Colon (tissue), 2 donors: ENCODE measurements around the gene HOMER3.

Experiments used
- FAIRE-seq: peaks from 2 replicates; lab custom pipeline; 2012; peaks lifted over from hg19 to GRCh38; lab: Jason Lieb, UNC
- donor health status: control.
- donor health status: control.

HOMER3 gene

DNA sequence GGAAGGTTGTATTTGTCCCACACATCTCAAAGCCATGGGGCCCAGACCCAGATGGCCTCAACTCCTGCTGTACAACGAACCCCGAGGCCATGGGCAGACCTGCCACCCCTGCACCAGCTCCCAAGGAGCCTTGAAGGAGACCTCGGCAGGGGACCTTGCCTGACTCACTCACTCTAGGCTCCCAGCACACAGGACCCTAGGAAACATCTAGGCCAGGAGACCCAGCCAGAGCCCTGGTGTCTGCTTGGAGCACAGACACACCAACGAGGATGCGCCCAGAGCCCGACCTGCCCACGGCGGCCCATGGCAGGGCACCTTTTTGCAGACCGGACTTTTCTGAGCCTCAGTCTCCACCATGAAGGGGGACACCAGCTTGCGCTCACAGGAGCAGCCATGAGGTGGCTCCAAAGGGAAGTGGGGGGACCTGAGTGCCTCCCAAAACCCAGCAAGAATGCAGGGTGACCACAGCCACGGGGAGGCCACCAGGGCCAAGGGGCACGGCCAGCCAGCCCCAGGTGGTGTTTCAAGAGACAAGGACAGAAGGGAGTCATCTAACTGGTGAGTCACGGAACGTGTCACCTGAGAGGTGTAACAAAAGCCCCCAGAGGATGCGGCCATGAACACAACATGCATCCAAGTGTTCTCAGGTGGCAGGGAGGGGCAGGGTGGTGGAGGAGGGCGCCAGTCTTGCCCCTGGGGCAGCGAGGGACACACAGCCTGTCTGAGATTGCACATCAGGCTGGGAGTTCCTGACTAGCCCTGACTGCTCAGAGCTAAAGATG, 40.1 kb downstream of the HOMER3 start:
- no peak for FAIRE-seq

DNA sequence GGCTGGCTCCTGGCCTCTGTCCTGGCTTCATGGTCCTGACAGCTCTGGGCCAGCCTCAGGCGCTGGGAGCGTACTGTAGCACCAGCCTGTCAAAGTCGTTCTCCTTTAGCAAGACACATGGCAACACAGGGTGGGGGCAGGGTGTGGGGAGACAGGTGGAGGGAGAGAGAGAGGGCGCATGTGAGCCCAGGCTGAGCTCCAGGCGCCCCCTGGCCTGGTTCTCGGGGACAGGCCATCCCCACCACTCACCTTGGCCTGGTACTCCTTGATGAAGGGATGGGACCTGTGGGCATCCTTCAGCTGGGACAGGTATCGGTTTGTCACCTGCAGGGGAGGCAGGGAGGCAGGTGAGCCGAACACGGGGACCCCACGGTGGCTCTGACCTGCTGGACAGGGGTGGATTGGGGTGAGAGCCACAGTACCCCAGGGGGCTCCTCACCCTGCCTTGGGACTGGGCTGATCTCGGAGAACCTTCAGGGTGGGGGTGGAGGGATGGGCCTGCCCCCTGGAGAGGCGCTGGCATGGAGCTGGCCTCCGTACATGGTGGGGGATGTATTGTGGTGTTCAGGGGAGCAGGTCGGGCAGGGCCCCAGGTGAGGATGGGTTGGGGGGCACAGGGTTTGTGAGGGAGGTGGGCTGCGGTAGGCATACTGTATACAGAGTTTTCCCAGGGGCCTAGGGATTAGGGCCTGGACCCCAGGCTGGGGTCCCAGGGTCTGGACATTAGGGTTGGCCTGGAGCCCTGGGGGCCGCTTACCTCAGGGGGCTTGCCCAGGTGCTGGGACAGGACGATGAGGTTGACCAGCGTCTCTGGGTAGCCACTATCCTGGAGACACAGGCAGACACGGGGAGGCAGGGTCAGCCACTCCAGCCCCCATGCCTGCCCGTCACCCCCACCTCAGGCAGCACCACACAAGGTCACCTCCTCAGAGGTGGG, 41.1 kb downstream of the HOMER3 start:
- FAIRE-seq: no peak

DNA sequence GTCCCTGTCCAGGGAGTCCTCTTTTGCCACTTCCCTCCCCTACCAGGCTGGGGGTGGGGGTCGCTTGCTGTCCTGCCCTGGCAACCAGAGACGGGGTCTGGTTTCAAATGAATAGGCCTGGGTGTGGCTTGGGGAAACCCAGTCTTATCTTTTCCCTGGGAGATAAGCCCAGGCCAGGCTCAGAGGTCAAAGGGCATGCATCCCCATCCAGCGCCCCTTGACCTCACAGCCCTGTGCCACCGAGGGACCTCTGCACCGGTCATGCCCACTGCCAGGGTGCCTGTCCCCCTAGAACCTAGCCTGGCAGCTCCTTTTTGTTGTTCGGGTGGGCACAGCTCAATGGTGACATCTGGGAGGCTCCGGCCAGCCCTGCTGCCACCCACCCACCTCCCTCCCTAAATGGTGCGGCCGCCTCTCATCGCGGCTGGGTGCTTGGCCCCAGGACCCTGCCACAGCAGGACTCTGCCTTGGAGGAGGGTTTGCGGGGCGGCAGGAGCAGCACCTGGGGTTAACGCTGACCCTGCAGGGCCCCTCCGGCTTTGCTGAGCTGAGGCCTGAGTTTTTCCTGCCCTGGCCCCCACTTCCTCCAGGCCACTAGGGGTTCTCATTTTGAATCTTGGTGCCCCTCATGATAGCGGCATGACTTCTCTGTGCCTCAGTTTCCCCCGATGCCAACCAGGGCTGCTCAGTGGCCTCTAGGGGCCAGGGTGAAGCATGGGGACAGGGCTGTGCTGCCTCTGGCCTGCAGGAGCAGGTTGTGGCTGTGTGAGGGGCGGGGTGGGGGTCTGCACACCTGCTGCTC, 42.2 kb downstream of the HOMER3 start:
- FAIRE-seq: no peak

DNA sequence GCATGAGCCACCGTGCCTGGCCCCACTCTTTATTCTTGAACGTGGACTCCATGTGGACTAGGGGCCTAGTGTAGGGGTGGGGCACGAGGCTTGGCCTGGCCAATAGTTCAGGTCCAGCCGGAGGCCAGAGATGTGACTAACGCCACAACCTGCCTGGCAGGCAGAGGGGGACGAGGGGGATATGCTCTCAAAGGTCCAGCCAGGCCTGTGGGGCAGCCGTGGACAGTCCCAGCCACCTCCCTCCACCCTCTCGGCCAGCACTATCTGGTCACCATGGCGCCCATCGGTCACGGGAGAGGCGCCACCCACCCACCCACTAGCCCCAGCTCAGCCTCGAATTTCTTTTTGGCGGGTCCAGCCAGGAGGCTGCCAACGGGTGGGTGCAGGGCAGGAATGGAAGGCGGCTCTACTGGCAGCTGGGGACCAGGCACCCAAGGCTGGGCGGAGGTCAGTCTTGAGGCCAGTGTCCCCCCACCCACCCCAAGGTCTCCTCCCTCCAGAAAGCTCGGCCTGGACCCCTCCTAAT, 42.9 kb downstream of the HOMER3 start:
- FAIRE-seq: no peak

DNA sequence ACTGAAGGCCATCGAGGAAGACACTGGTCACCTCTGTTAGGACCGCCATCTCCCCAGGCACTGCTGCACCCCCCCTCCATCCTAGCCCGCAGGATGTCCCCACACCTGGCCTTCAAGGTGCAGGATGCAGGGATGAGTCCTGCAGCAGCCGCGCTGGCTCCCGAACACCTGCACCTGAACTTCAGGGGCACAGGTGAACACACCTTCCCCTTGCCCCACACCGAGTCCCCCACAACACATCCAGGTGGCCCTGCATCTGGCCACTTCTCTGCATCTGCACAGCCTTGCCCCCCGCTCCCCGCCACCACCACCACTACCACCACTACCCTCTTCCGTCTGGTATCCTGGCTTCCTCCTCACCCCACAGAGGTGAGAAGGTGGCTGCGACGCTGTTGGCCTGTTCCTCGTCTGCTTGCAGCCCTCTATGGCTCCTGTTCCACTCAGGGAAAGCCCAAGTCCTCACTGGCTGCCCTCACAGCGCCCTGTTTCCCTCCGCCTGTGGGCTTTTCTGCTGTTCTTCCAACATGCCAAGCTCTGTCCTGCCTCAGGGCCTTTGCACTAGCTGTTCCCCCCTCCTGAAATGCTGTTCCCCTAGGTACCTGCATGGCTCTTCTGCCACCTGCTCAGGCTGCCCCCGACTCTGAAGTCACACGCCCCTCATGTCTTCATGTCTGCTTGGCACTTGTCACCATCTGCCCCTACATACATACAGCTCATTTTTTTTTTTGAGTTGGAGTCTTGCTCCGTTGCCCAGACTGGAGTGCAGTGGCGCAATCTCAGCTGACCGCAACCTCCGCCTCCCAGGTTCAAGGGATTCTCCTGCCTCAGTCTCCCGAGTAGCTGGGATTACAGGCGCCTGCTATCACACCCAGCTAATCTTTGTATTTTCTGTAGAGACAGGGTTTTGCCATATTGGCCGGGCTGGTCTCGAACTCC, 43.7 kb downstream of the HOMER3 start:
- no peak for FAIRE-seq

DNA sequence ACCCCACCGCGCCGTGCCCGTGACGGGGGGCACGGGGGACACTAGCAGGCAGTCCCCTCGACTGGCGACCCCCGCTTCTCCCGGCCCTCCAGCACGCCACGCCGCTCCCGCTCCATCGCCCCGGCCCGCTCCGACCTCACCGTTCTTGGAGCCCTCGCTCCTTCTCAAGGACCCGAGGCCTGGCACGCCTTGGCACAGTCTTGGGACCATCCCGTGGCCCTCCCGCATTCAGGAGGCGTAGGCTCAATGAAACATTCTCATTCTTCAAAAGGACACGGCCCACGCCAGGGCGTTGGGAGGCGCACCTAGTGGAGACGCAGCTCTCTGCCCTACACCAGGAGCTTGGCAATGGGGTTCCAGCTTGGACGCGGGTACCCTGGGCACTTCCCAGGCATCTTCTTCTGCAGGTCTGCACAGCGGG, 44.6 kb downstream of the HOMER3 start:
- no peak for FAIRE-seq

DNA sequence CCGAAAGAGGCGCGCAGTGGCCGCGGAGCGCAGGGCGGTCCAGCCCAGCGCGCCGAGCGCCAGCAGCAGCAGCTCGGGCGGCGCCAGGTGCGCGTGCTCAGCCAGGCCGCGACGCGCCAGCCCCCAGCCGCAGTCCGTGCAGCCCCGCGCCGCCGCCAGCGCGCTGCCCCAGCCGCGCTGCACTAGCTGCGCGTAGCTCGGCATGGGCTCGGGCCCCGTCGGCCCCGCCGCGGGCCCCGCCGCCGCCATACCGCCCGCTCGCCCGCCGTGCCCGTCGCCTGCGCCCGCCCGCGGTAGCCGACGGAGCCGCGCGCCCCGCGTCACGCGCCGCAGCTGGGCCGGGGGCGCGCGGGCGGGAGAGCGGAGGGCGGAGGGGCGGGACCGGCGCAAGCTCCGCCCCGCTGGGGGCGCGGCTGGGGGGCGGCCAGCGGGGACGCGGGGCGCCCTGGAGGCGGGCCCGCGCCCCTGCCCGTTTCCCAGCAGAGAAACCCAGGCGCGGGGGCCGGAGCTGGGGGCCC, 45.1 kb downstream of the HOMER3 start, which contains the start of gene CERS1:
CERS1 (minus strand) TSS at position 335 of the 518 bp plus-strand sequence; CDS start at position 249, 86 bp downstream.
- no peak for FAIRE-seq

DNA sequence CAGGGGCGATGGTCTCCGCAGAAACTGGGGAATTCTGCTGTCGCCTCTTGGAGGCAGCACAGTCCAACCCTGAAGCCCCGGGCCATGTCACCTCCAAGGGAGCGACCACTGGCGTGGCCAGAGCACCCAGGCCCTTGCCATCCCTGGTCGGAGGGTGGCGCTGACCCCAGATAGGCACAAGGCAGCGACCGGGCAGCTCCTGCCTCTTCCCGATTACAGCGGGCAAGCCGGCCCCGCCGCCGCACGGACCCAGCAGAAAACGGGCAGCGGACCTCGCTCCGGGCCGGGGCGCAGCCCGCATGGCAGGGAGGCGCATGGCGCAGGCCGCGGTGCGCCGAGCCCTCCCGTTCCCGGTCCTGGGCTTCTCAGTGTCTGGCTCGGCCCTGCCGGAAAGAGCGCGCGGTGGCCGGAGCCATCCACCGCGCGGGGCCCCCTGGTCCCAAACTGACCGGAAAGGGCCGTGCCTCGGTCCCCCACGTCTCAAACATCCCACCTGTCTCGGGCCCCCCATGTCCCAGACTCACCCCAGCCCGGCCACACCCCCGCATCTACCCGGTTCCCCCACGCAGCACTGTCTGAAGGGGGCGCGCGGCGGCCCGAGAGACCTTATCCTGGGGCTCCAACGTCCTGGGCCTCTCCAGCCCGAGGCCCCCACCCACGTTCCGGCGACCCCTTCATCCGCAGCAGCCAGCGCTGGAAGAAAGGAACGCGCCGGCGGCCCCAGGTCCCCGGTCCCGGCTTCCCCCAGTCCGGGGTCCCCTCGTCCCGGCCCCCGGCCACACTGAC, 45.8 kb downstream of the HOMER3 start:
- no peak for FAIRE-seq

DNA sequence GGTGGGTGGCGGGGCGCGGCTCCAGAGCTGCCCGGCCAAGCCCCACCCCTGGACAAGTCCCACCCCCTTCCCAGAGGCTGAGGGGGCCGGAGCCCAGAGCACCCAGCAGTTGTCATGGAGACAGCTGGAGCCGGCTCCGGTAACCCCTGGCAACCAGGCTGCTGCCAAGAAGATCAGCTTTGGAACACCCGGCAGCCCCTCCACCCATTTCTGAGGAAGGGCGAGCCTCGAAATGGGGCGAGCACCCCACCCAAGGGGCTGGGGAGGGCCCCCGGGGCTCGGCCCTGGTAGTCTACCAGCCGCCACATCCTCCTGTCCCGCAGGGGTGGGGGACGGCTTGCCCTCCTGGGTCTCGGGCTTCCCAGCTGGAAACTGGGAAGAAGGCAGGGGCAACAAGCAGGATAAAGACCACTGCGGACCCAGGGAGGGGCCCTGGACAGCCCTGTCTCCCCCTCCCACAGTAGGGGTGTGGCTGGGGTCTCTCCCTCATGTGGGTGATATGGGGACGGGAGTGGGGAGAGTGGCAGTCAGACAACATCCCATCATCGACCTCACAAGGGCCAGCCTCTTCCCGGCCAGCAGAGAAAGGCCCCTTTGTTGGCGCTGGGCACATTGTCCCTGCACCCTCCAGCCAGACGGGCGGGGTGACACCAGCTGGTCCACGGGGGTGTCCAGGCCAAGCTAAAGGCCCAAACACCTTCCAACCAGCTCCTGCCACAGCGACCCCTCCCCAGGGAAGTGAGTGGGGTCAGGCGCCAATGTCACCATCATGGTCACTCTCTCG, 46.6 kb downstream of the HOMER3 start:
- no peak for FAIRE-seq

DNA sequence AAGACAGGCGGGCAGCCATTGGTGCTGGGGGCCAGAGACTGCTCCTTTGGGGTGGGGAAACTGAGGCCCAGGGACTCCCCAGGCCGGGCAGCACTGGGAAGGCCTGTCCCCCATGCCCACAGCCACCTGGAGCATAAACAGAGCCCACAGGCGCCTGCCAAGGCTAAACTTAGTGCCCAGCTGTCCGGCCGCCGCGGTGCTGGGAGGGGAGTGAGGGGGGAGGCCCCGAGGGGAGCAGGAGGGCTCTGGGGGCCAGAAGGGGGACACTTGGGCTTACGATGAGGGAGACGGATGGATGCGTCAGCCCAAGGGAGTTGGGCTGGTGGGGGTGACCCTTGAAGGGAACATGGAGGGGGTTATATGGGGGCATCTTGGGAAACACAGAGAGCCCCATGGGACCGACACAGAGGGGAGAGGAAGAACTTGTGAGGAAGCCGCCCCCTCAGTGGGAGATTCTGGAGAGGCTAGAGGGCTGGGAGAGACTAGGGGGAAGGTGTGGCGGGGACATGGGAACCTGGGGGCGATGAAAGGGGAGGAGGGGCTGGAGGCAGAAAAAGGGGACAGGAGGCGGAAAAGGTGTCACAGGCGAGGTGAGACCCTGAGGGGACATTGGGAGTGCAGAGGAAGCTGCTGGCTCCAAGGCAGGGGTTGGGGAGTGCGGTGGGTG, 47.3 kb downstream of the HOMER3 start:
- no peak for FAIRE-seq

DNA sequence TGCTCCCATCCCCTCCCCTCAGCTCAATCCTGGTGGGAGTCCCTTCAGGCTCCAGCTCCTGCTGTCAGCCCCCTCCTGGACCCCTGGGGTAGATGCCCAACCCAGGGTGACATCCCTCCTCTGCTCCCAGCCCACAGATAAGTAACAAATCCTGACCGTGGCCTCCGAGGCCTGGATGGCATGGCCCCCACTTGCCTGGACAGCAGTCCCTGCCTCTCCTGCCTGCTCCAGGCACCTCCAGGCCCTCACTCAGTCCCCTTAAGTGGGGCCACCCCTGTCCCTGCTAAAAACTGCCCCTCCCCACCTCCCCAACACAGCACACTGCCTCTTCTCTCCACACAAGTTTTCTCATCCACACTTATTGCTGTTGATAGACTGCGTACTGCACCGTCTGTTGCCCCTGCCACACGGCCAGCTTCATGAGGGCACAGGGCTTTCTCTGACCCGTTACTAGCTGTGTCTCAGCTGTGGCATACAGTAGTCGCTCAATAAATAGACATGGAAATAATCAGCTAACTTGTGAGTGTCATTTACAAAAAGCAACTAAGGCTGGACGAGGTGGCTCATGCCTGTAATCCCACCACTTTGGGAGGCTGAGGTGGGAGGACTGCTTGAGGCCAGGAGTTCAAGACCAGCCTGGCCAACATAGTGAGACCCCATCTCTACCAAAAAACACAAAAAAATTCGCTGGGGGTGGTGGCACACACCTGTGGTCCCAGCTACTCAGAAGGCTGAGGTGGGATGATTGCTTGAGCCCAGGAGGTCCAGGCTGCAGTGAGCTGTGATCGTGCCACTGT, 50.9 kb downstream of the HOMER3 start:
- FAIRE-seq: no peak

DNA sequence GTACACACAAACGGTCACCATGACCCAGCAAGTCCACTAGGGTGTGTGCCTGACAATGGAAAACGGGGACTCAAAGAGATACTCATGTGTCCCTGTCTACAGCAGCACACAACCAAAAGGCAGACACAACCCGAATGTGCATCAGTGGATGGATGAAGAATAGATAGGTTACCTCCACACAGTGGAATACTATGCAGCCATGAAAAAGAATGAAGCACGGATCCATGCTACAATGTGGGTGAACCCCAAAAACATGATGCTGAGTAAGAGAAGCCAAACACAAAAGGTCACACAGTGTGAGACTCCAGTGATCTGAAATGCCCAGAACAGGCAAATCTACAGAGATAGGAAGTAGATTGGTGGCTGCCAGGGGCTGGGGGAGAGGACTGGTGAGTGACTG, 54.0 kb downstream of the HOMER3 start:
- FAIRE-seq: no peak

DNA sequence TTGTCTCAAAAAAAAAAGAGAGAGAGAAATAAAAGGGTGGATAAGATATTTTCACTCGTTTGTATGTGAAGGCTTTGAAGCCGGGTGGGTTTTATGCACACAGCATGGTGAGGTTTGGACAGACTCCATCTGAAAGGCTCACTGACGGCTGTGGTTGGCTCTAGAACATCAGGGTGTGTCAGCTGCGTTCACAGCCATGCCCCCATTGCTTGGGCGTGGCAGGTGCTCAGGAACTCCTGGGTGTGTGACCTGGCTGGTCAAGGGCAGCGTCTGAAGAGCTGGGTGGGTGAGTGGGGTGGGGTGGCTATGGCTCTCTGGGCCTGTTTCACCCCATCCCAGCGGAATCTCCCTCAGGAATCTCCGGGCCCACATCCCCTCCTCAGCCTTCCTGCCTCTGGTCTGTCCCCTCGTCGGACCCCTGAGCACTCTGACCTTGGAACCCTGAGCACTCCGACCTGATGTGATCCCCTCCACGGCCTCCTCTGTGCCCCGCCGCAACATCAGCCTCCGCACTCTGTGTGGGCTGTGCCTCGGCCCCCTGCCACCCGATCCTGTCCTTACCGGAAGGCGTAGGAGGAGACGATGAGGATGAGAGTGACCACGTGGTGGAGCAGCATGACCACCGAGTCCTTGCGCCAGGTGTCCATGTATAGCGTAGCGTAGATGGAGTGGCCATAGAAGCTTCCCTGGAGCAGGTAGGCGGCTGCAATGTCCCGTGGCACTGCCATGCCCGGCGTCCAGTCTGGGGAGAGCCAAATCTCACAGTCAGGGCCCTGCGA, 57.3 kb downstream of the HOMER3 start:
- FAIRE-seq: no peak

DNA sequence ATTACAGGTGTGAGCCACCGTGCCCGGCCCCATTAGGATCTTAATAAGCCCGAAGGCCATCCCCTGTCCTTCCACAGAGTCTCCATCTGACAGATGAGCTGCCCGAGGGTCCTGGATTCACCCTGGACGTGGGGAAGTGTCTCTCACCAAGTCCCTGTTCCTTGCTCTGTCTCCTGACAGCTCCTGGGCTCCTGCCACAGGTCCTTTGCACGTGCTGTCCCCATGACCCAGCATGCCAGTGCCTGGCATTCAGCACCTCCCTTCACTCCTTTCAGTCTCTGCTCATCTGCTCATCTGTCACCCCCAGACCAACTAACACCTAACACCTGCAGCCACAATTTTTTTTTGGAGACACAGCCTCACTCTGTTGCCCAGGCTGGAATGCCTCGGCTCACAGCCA, 59.5 kb downstream of the HOMER3 start:
- FAIRE-seq: no peak

DNA sequence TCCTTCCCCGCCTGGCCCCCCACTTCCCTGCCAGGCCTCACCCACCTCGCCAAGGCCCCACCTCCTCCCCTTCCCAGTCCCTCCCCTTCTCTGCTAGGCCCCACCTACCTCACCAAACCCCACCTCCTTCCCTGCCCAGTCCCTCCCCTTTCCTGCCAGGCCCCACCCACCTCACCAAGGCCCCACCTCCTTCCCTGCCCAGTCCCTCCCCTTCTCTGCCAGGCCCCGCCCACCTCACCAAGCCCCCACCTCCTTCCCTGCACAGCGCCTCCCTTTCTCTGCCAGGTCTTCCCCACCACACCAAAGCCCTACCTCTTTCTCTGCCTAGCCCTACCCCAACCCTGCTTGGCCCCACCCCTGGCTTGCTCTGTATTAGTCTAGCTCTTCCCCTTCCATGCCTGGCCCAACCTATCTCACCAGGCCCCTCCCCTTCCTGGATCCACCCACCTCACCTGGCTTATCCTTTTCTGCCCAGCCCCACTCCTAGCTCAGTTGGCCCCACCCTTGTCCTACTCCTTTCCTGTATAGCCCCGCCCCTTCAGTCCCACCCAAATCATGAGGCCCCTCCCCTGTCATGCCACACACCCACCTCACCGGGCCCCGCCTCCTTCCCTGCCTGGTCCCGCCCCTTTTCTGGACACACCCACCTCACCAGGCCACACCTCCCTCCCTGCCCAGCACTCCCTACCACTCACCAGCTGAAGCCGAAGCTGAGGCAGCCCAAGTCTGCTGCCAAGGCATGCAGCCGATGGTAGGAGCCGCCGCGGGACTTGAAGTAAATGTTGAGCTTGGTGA, 61.2 kb downstream of the HOMER3 start:
- FAIRE-seq: no peak
